ENCODE measurements around the gene NUAK2.

Gene NUAK2

DNA sequence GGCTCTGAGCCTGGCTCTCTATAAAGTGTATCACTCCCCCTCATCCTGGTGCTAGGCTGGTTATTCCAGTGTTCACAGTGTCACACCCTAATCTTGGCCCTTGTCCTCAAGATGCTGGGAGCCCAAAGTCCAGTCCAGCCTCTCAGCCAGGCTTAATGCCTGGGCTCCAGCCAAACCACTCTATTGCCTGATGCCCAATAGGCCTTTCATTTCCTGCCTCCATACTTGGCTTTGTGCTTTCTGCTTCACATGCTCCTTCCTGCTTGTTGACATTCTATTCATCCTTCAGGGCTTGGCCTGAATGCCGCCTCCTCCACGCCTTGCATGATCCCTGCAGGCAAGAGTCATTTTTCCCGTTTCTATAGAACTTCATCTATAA, 33.5 kb upstream of the NUAK2 start:
- no peaks in the 10 kb centered on the region for H3K36me3 ChIP-seq (ENCODE audit: control insufficient read depth, low read depth, low read length)
- H3K9ac ChIP-seq (ENCODE audit: low read length) = no peak overlapping the region
- no peak overlapping the region for H3K27ac ChIP-seq (ENCODE audit: low read length)
- H3K4me1 ChIP-seq (ENCODE audit: control insufficient read depth, low read depth, low read length) = peaks cover 45% of the 10 kb centered on the region
- no peaks in the 10 kb centered on the region for H3K27me3 ChIP-seq (ENCODE audit: control insufficient read depth, insufficient read depth, low read length)
- H3K4me3 ChIP-seq (ENCODE audit: low read length) = no peak overlapping the region
- no peaks in the 10 kb centered on the region for H3K9me3 ChIP-seq (ENCODE audit: control insufficient read depth, low read depth, low read length)

DNA sequence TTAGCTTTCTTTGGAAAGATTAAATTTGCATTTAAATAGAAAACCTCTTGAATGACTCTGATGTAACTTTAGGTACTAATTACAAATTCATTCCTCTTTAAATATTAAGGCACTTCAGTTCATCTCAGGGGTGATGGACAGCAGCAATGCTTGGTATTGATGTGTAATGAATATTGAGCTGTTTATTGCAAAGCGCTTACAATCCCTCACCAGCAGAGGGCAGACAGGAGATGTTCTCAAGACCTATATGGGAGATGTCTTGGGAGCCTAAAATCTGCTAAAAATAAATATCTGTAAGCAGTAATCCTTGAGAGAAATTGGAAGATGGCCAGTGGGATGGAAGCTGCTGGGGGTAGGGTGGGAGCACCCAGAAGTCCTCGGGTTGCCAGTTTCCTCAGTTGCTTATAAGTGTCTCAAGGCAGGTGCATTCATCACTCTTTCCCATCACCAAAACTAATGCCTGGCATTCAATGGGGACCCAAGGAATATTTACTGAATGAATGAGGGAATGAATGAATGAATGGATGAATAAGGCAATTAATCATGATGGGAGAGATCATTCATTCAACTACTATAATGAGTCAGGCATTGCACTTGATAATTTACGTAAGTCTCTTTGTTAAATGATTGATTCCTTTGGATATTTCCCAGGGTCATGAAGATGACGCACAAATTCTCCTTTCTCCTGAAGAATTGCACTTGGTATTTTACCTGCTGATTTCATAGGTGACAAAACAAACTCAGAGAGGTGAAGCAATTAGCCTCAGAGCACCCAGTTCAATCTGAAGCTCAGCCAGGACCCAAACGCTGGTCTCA, 32.9 kb upstream of the NUAK2 start:
- H3K4me3 ChIP-seq (ENCODE audit: low read length) = no peak overlapping the region
- no peaks in the 10 kb centered on the region for H3K9me3 ChIP-seq (ENCODE audit: control insufficient read depth, low read depth, low read length)
- no peaks in the 10 kb centered on the region for H3K27me3 ChIP-seq (ENCODE audit: control insufficient read depth, insufficient read depth, low read length)
- H3K36me3 ChIP-seq (ENCODE audit: control insufficient read depth, low read depth, low read length) = no peaks in the 10 kb centered on the region
- no peak overlapping the region for H3K9ac ChIP-seq (ENCODE audit: low read length)
- H3K27ac ChIP-seq (ENCODE audit: low read length) = no peak overlapping the region
- H3K4me1 ChIP-seq (ENCODE audit: control insufficient read depth, low read depth, low read length) = peaks cover 51% of the 10 kb centered on the region

DNA sequence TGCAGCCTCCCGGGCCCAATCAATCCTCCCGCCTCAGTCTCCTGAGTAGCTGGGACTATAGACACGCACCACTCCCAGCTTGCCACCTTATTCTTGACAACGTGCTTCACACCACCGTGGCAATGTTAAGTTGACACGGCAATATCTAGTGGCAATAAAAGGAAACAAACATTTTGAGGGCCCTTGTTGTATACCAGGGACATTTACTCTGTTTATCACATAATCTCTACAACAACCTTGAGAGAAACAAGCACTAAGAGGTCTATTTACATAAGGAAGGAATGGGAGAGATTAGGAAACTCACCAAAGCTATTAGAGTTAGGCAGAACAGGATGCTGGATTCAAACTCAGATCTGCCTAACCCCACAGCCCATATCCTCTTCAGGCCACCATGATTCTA, 32.1 kb upstream of the NUAK2 start:
- Histone ChIP-seq H3K4me3 (ENCODE audit: low read length) (no peak overlapping the region), H3K4me1 (ENCODE audit: control insufficient read depth, low read depth, low read length) (peaks cover 50% of the 10 kb centered on the region), H3K27ac (ENCODE audit: low read length) (no peak overlapping the region)

GRCh38 chr1:205353191-205353590, 31.6 kb upstream of the NUAK2 start:
- Histone ChIP-seq H3K4me1 (ENCODE audit: control insufficient read depth, low read depth, low read length) (peaks cover 52% of the 10 kb centered on the region), H3K36me3 (ENCODE audit: control insufficient read depth, low read depth, low read length) (no peaks in the 10 kb centered on the region), H3K27ac (ENCODE audit: low read length) (no peak overlapping the region), H3K9me3 (ENCODE audit: control insufficient read depth, low read depth, low read length) (no peaks in the 10 kb centered on the region), H3K4me3 (ENCODE audit: low read length) (no peak overlapping the region), H3K9ac (ENCODE audit: low read length) (no peak overlapping the region), H3K27me3 (ENCODE audit: control insufficient read depth, insufficient read depth, low read length) (no peaks in the 10 kb centered on the region)

More for the DNA sequence above, 32.1 kb upstream of the NUAK2 start:
- Histone ChIP-seq H3K9me3 (ENCODE audit: control insufficient read depth, low read depth, low read length) (no peaks in the 10 kb centered on the region), H3K36me3 (ENCODE audit: control insufficient read depth, low read depth, low read length) (no peaks in the 10 kb centered on the region), H3K27me3 (ENCODE audit: control insufficient read depth, insufficient read depth, low read length) (no peaks in the 10 kb centered on the region), H3K9ac (ENCODE audit: low read length) (no peak overlapping the region)

DNA sequence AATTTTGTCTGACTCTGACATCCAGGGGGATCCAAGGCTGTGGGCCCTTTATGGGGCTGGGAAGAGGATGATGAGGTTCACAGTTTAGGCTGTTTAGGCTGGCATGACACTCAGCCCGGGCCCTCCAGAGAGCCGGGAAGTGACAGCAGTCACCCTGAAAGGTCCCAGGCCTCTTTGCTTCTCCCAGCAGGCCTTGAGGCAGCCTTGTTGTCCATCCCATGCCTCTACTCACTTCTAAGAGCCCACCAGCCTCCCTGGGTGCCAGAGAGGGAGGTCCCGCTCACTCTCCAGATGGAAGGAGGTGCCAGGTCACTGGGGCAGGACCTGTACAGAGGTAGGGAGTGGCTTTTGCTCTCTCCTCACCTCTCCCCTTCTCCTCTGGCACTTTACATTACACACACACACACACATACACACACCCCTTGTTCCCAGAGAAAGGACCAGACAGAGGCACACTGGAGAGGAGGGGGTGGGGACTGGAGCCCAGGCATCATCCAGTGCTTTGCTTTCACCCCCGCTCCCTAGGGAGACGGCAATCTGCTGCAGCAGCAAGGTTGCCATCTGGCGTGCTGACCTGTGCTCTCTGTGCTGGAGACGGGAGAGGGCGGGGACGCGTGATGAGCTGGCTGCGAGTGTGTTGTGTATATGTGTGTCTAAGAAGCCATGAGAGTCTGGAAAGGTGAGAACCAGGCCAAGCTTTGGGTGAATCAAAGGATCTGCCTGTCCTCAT, 30.6 kb upstream of the NUAK2 start:
- no peak overlapping the region for H3K9ac ChIP-seq (ENCODE audit: low read length)
- H3K4me3 ChIP-seq (ENCODE audit: low read length) = no peak overlapping the region
- no peak overlapping the region for H3K27ac ChIP-seq (ENCODE audit: low read length)
- peaks cover 49% of the 10 kb centered on the region for H3K4me1 ChIP-seq (ENCODE audit: control insufficient read depth, low read depth, low read length)
- no peaks in the 10 kb centered on the region for H3K9me3 ChIP-seq (ENCODE audit: control insufficient read depth, low read depth, low read length)
- no peaks in the 10 kb centered on the region for H3K27me3 ChIP-seq (ENCODE audit: control insufficient read depth, insufficient read depth, low read length)
- H3K36me3 ChIP-seq (ENCODE audit: control insufficient read depth, low read depth, low read length) = no peaks in the 10 kb centered on the region

DNA sequence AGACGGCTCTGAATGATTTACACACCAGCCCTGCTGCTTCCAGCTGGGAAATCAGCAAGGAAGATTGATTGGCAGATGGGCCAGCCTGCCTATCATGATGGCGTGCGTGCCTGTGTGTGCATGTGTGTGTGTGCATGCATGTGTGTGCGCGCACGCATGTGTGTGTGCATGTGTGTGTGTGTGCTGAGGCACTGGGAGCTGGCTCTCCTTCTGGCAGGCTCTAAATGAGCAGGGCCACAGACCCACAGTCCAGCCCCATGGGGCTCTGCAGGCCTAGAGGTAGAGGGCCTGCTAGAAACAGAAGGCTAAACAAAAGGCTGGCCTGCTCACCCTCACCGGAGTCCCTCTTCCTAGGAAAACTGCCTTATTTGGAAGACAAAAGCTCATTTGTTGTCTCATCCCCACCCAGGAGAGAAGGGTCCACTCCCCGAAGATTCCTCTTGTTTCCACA, 29.2 kb upstream of the NUAK2 start:
- peaks cover 13% of the 10 kb centered on the region for H3K27me3 ChIP-seq (ENCODE audit: control insufficient read depth, insufficient read depth, low read length)

GRCh38 chr1:205350124-205350523, 28.6 kb upstream of the NUAK2 start:
- Histone ChIP-seq H3K27me3 (ENCODE audit: control insufficient read depth, insufficient read depth, low read length) (peaks cover 19% of the 10 kb centered on the region), H3K27ac (ENCODE audit: low read length) (no peak overlapping the region), H3K9me3 (ENCODE audit: control insufficient read depth, low read depth, low read length) (no peaks in the 10 kb centered on the region), H3K4me1 (ENCODE audit: control insufficient read depth, low read depth, low read length) (peaks cover 34% of the 10 kb centered on the region), H3K36me3 (ENCODE audit: control insufficient read depth, low read depth, low read length) (no peaks in the 10 kb centered on the region), H3K9ac (ENCODE audit: low read length) (peak overlapping the region; percentile 38), H3K4me3 (ENCODE audit: low read length) (no peak overlapping the region)

More for the DNA sequence above, 29.2 kb upstream of the NUAK2 start:
- Histone ChIP-seq H3K36me3 (ENCODE audit: control insufficient read depth, low read depth, low read length) (no peaks in the 10 kb centered on the region), H3K4me3 (ENCODE audit: low read length) (no peak overlapping the region), H3K9me3 (ENCODE audit: control insufficient read depth, low read depth, low read length) (no peaks in the 10 kb centered on the region), H3K4me1 (ENCODE audit: control insufficient read depth, low read depth, low read length) (peaks cover 34% of the 10 kb centered on the region), H3K9ac (ENCODE audit: low read length) (peak overlapping the region; percentile 38), H3K27ac (ENCODE audit: low read length) (peak overlapping the region; percentile 61)

DNA sequence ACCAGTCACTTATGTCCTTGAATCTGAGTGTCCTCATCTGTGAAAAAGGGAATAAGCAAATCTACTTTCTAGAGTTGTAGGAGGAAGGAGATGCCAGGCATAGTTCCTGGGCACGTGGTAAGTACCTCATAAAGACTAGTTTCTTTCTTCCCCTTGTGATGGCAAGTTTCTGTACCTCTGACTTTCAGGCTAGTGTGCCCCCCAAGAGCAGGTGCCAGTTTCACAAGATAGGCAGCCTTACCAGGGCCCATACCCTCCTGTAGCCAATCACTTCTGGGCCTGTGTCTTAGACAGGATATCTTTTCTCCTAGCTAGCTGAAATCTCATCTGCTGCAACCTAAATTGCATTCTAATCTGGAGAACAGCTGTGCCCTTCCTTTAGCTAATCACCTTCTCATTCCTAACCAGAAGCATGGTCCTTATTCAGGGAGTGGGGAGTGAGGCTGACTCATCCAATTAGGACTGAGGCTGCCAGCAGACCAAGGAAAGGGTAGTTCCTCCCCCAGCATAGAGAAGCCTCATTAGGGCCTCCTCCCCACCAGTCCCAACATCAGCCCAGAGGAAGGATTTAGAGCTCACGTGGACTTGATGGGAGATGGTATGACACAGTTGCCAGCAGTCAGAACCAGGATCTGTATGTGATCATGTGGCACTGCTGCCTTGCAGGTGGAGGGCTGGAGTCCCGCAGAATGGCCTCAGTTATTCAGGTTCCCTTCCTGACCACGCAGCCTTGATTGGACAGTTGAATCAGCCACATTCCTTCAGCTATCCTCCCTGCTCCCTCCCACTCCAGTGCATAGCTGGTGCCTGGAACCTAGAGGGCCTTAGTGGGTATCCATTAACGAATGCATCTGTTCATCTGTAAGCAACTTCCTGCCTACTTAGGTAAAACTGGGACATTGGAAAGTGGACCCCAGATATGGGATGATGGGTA, 27.3 kb upstream of the NUAK2 start:
- Histone ChIP-seq H3K4me1 (ENCODE audit: control insufficient read depth, low read depth, low read length) (peaks cover 34% of the 10 kb centered on the region), H3K36me3 (ENCODE audit: control insufficient read depth, low read depth, low read length) (no peaks in the 10 kb centered on the region), H3K27me3 (ENCODE audit: control insufficient read depth, insufficient read depth, low read length) (peaks cover 31% of the 10 kb centered on the region), H3K27ac (ENCODE audit: low read length) (no peak overlapping the region), H3K9ac (ENCODE audit: low read length) (no peak overlapping the region), H3K9me3 (ENCODE audit: control insufficient read depth, low read depth, low read length) (no peaks in the 10 kb centered on the region), H3K4me3 (ENCODE audit: low read length) (no peak overlapping the region)

GRCh38 chr1:205346956-205347574, 25.5 kb upstream of the NUAK2 start:
- Histone ChIP-seq H3K27ac (ENCODE audit: low read length) (no peak overlapping the region), H3K4me1 (ENCODE audit: control insufficient read depth, low read depth, low read length) (peaks cover 28% of the 10 kb centered on the region)

DNA sequence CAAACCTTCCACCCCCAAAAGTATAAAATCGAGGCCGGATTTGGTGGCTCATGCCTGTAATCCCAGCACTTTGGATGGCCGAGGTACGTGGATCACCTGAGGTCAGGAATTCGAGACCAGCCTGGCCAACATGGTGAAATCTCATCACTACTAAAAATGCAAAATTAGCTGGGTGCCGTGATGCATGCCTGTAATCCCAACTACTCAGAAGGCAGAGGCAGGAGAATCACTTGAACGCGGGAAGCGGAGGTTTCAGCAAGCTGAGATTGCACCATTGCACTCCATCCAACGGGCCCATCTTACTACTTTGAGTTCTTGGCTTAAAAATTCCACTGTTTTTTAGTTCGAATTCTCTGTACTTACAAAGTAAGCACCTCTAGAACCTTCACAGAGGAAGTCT, 24.2 kb upstream of the NUAK2 start:
- Histone ChIP-seq H3K27me3 (ENCODE audit: control insufficient read depth, insufficient read depth, low read length) (peaks cover 52% of the 10 kb centered on the region), H3K9me3 (ENCODE audit: control insufficient read depth, low read depth, low read length) (no peaks in the 10 kb centered on the region), H3K27ac (ENCODE audit: low read length) (no peak overlapping the region)

More at GRCh38 chr1:205346956-205347574, 25.5 kb upstream of the NUAK2 start:
- Histone ChIP-seq H3K27me3 (ENCODE audit: control insufficient read depth, insufficient read depth, low read length) (peaks cover 49% of the 10 kb centered on the region), H3K9ac (ENCODE audit: low read length) (no peak overlapping the region), H3K4me3 (ENCODE audit: low read length) (no peak overlapping the region), H3K9me3 (ENCODE audit: control insufficient read depth, low read depth, low read length) (no peaks in the 10 kb centered on the region), H3K36me3 (ENCODE audit: control insufficient read depth, low read depth, low read length) (no peaks in the 10 kb centered on the region)

More for the DNA sequence above, 24.2 kb upstream of the NUAK2 start:
- Histone ChIP-seq H3K36me3 (ENCODE audit: control insufficient read depth, low read depth, low read length) (no peaks in the 10 kb centered on the region), H3K4me3 (ENCODE audit: low read length) (no peak overlapping the region), H3K4me1 (ENCODE audit: control insufficient read depth, low read depth, low read length) (peaks cover 21% of the 10 kb centered on the region), H3K9ac (ENCODE audit: low read length) (no peak overlapping the region)

All from iPS-18a (cell line).